Mucosa of stomach (tissue), 1 donor: Measurements from ENCODE around the gene SORL1.

ENCODE experiments used
- H3K27me3 ChIP-seq: one replicate; pipeline ENCODE4 v1.7.0; 2013; ENCODE audit warnings: mild to moderate bottlenecking, low read length; ENCODE audit not compliant: control insufficient read depth, insufficient read depth
- H3K36me3 ChIP-seq: one replicate; pipeline ENCODE4 v1.7.0; 2013; ENCODE audit warnings: low read length; ENCODE audit not compliant: control insufficient read depth, insufficient read depth
- H3K4me1 ChIP-seq: one replicate; pipeline ENCODE4 v1.7.0; 2013; ENCODE audit warnings: mild to moderate bottlenecking, low read length; ENCODE audit not compliant: control insufficient read depth, insufficient read depth
- H3K4me3 ChIP-seq: one replicate; pipeline ENCODE4 v1.7.0; 2013; ENCODE audit warnings: low read length
- H3K9ac ChIP-seq: one replicate; pipeline ENCODE4 v1.7.0; 2013; ENCODE audit warnings: mild to moderate bottlenecking, low read length, moderate library complexity
- H3K9me3 ChIP-seq: one replicate; pipeline ENCODE4 v1.7.0; 2013; ENCODE audit warnings: mild to moderate bottlenecking, low read length, moderate library complexity; ENCODE audit not compliant: control insufficient read depth
- donor health status: Pancreatic carcinoma.

Gene SORL1

DNA sequence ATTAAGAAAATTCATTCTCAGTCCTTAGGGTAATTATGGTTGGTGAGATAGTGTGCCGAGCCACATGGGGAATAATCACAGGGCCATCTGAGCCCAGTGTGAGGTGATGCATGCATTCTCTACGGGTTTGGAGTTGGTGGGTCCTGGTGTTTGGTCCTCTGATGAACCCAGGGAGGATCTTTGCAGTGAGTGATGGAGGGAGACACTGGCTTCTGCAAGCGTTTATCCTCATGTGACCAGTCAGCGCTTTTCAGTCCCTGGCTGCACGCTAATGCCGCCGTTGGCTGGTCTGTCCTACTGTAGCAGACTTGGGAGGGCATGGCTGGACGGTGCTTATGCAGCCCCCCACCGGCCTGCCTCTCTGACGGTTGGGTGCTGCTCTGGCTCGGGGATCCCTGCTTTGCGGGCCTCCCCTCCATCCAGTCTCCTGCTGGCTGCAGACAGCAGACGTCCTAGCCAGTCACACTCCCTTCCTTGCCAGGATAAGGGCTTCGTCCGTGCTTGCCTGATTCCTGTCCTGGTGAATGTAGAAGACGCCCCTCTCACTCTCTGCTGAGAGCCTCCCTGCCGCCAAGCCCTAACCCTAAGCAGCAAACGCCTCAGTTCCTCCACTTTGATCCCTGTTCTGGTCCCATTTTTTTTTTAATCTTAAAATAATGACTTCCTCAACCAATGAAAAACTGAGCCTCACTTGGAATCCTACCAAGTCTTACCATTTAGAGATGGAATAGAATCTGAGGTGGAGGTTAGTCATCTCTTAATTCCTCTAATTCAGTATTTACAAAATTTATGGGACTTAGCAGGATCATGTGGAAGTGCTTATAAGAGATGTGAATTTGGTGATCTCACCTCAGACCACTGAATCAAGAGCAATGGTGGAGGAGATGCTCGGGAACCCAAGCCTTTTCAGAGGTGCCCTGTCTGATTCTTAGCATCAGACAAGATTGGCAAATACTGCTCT, 144.4 kb downstream of the SORL1 start:
- Histone ChIP-seq H3K9me3 (no peaks in the 10 kb centered on the region), H3K4me3 (no peak overlapping the region), H3K36me3 (no peaks in the 10 kb centered on the region), H3K4me1 (no peaks in the 10 kb centered on the region), H3K9ac (no peak overlapping the region), H3K27me3 (no peaks in the 10 kb centered on the region)

GRCh38 chr11:121603316-121603715, 151.2 kb downstream of the SORL1 start:
- Histone ChIP-seq H3K4me3 (no peak overlapping the region), H3K9ac (no peak overlapping the region), H3K9me3 (no peaks in the 10 kb centered on the region), H3K36me3 (peaks cover 5% of the 10 kb centered on the region), H3K4me1 (no peaks in the 10 kb centered on the region), H3K27me3 (no peaks in the 10 kb centered on the region)

DNA sequence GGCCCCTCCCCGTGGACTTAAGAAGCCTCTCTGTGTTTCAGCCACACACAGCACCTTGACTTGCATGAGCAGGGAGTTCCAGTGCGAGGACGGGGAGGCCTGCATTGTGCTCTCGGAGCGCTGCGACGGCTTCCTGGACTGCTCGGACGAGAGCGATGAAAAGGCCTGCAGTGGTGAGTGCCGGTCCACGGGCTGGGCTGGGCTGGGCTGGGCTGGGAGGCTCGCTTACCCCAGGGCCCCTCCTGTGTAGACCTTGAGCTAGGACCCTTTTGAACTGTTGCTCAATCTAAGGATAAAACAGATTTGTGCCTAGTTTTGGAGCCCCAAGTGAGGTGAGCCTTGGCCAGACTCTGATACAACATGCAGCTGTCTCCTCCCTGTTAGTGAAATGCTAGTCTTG, 152.0 kb downstream of the SORL1 start:
- peaks cover 5% of the 10 kb centered on the region for H3K36me3 ChIP-seq

DNA sequence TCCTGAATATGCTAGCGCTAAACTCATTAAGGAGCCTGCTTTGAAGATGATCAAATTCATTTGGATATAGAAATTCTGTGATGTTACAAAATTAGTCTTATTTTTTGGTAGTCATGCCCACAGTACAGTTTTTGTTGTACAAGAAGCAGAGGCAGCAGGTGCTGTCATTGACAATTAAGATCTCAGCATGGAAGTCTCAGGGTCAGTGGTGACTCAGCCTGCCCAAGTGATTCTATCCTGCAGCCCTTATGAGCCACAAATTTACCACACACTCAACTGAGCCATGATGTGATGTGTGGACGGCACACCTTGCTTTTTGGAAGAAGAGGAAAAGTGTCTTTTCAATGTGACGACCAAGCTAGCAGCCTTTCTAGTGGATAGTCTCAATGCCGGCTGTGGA, 154.2 kb downstream of the SORL1 start:
- H3K27me3 ChIP-seq, result no peaks in the 10 kb centered on the region
- H3K4me3 ChIP-seq, result no peak overlapping the region
- H3K9me3 ChIP-seq, result no peaks in the 10 kb centered on the region
- no peaks in the 10 kb centered on the region for H3K4me1 ChIP-seq
- H3K9ac ChIP-seq, result no peak overlapping the region
- peaks cover 8% of the 10 kb centered on the region for H3K36me3 ChIP-seq

More for the DNA sequence above, 152.0 kb downstream of the SORL1 start:
- Histone ChIP-seq H3K4me1 (no peaks in the 10 kb centered on the region), H3K27me3 (no peaks in the 10 kb centered on the region), H3K9ac (no peak overlapping the region), H3K4me3 (no peak overlapping the region), H3K9me3 (no peaks in the 10 kb centered on the region)

- H3K4me1 ChIP-seq, result no peaks in the 10 kb centered on the region
- H3K9me3 ChIP-seq, result no peaks in the 10 kb centered on the region
- H3K36me3 ChIP-seq, result peaks cover 8% of the 10 kb centered on the region
- H3K9ac ChIP-seq, result no peak overlapping the region
- H3K4me3 ChIP-seq, result no peak overlapping the region
- no peaks in the 10 kb centered on the region for H3K27me3 ChIP-seq
Measured at GRCh38 chr11:121607341-121607740, 155.2 kb downstream of the SORL1 start.

GRCh38 chr11:121608545-121609098, 156.5 kb downstream of the SORL1 start:
- Histone ChIP-seq H3K36me3 (peaks cover 8% of the 10 kb centered on the region), H3K4me3 (no peak overlapping the region), H3K9ac (no peak overlapping the region), H3K9me3 (no peaks in the 10 kb centered on the region), H3K4me1 (no peaks in the 10 kb centered on the region), H3K27me3 (no peaks in the 10 kb centered on the region)

DNA sequence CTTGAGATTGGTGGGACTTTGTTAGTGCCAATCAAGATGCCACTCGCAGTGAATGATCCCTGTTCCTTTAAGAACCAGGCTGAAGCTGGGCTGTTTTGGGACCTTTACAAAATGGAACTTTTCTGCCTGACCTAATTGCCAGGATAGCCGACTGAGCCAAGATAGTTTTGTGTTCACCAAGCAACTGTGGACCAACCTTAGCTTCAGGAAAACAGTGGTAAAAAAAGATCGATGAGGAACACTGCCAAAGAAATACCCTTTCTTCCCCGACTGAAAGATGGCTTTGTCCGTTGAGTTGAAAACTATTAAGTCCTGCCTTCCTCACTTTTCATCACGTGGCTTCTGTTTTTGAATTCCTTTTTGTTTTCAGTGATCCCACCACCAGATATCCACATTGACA, 158.6 kb downstream of the SORL1 start:
- Histone ChIP-seq H3K9me3 (no peaks in the 10 kb centered on the region), H3K4me1 (no peaks in the 10 kb centered on the region), H3K27me3 (no peaks in the 10 kb centered on the region), H3K36me3 (peaks cover 6% of the 10 kb centered on the region), H3K9ac (no peak overlapping the region), H3K4me3 (no peak overlapping the region)

DNA sequence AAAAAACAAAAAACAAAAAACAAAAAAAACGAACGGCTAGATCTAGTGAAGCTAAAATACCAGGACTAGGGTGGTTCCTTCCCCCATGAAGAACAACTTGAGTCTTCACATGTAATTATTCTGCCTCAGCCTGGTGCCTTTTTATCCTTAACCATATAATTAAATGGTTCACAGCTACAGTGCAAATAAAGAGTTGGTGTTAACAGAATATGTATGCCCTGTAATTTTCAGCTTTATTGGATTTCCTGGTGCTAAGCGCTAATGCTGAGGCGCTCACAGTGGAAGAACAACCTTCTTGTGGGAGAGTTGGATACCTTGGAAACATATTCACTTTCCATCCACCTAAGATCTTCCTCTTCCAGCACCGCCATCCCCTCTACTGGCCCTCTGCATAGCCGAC, 159.1 kb downstream of the SORL1 start:
- H3K9ac ChIP-seq, result no peak overlapping the region
- H3K4me1 ChIP-seq, result no peaks in the 10 kb centered on the region
- peaks cover 4% of the 10 kb centered on the region for H3K36me3 ChIP-seq
- H3K27me3 ChIP-seq, result no peaks in the 10 kb centered on the region
- no peak overlapping the region for H3K4me3 ChIP-seq
- no peaks in the 10 kb centered on the region for H3K9me3 ChIP-seq

DNA sequence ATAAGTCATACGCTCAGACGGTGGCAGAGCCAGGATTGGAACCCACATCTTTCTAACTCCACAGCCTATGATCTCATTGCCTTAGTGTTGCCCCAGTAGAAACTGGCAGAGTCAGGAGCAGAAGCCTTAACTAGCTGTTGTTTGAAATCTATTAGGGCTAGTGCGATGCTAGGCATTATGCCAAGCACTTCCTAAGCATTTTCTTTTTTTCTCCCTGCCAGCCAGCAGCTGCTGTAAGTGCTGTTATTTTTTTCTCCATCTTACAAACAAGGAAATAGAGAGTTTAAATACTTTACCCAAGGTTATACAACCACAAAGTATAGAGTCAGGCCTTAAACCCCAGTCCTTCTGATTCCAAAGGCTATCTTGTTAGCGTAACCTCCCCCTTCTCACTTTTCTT, 161.6 kb downstream of the SORL1 start:
- Histone ChIP-seq H3K9me3 (no peaks in the 10 kb centered on the region), H3K36me3 (peaks cover 4% of the 10 kb centered on the region), H3K9ac (no peak overlapping the region), H3K4me1 (no peaks in the 10 kb centered on the region), H3K27me3 (no peaks in the 10 kb centered on the region), H3K4me3 (no peak overlapping the region)

DNA sequence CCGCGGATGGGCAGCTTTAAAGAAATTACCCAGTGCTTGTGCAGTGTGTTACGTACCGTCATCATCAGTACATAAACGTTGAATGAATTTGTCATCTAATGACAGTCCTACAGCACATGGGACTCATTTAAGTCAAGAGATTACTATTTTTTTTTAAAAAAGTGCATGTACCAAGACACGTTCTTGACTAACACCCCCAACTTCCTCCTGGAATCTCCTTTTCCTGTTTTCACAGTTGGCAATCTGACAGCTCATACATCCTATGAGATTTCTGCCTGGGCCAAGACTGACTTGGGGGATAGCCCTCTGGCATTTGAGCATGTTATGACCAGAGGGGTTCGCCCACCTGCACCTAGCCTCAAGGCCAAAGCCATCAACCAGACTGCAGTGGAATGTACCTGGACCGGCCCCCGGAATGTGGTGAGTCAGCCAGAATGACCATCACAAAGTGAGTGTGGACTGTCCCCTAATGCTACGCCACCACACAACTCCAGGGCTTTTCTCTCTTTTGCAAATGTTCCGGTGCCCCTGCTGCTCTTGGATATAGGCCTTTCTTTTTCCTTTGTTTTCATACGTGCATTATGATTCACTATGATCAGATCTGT, 162.6 kb downstream of the SORL1 start:
- H3K36me3 ChIP-seq, result no peaks in the 10 kb centered on the region
- no peak overlapping the region for H3K4me3 ChIP-seq
- no peak overlapping the region for H3K9ac ChIP-seq
- no peaks in the 10 kb centered on the region for H3K27me3 ChIP-seq
- H3K4me1 ChIP-seq, result no peaks in the 10 kb centered on the region
- no peaks in the 10 kb centered on the region for H3K9me3 ChIP-seq

DNA sequence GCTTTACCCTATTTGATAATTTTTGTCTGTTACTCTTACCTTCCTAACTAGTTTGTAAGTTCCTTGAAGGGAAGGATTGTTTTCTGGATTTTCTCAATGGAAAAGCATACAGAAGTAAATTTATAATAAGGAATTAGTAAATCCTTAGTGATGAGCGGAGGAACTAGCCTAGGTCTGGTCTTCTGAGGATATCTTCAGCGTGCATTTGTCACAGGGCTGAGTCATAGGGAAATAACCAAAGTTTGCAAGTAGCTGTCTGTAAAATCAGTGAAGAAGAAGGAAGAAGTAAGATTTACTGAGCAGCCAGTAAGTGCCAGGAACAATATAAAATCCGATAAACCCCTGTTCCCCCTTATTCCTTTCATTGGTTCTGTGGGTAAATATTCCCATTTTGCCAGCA, 163.4 kb downstream of the SORL1 start:
- Histone ChIP-seq H3K9ac (no peak overlapping the region), H3K27me3 (no peaks in the 10 kb centered on the region), H3K9me3 (no peaks in the 10 kb centered on the region), H3K4me1 (no peaks in the 10 kb centered on the region), H3K36me3 (peaks cover 5% of the 10 kb centered on the region), H3K4me3 (no peak overlapping the region)

- Histone ChIP-seq H3K4me3 (no peak overlapping the region), H3K9me3 (no peaks in the 10 kb centered on the region), H3K9ac (no peak overlapping the region), H3K27me3 (no peaks in the 10 kb centered on the region), H3K36me3 (peaks cover 19% of the 10 kb centered on the region), H3K4me1 (no peaks in the 10 kb centered on the region)
Measured at GRCh38 chr11:121618516-121618915, 166.4 kb downstream of the SORL1 start.
